Brain pericyte (primary cell): ENCODE results near the gene CASK.
"Not testable (repeated sequence)": the region's sequence is repeated elsewhere in the genome, so short reads cannot be mapped to it uniquely, and the experiment has no call there.

Experiments
- DNase-seq: peaks from one replicate; pipeline ENCODE4 v3.0.0-alpha.2; 2012; ENCODE audit warnings: low read depth, low spot score

The CASK gene

GRCh38 chrX:41516456-41516855 is 406.9 kb downstream of the CASK start:
- DNase-seq: no peak

GRCh38 chrX:41515376-41515775 is 408.0 kb downstream of the CASK start:
- DNase-seq: no peak

GRCh38 chrX:41514179-41514578 is 409.2 kb downstream of the CASK start:
- no peak for DNase-seq

- DNase-seq: not testable (repeated sequence)
Measured at GRCh38 chrX:41512853-41513252, 410.5 kb downstream of the CASK start.

- no peak for DNase-seq
Measured at GRCh38 chrX:41512394-41512793, 411.0 kb downstream of the CASK start.

- no peak for DNase-seq
Measured at GRCh38 chrX:41507919-41508318, 415.4 kb downstream of the CASK start.

- no peak for DNase-seq
Measured at GRCh38 chrX:41502004-41502403, 421.4 kb downstream of the CASK start.

- no peak for DNase-seq
Measured at GRCh38 chrX:41499984-41500383, 423.4 kb downstream of the CASK start.

GRCh38 chrX:41499195-41499594 is 424.2 kb downstream of the CASK start:
- no peak for DNase-seq

GRCh38 chrX:41491267-41492004 is 431.9 kb downstream of the CASK start:
- DNase-seq: no peak

- DNase-seq: no peak
Measured at GRCh38 chrX:41490446-41490845, 432.9 kb downstream of the CASK start.

- no peak for DNase-seq
Measured at GRCh38 chrX:41482154-41482850, 441.1 kb downstream of the CASK start.

GRCh38 chrX:41481264-41482109 is 441.9 kb downstream of the CASK start:
- DNase-seq: no peak

GRCh38 chrX:41480508-41481260 is 442.7 kb downstream of the CASK start:
- DNase-seq: no peak

GRCh38 chrX:41478381-41478911 is 444.9 kb downstream of the CASK start:
- no peak for DNase-seq

- no peak for DNase-seq
Measured at GRCh38 chrX:41475591-41476241, 447.6 kb downstream of the CASK start.

- DNase-seq: no peak
Measured at GRCh38 chrX:41475191-41475590, 448.2 kb downstream of the CASK start.

GRCh38 chrX:41474726-41475100 is 448.6 kb downstream of the CASK start:
- DNase-seq: no peak

GRCh38 chrX:41473936-41474725 is 449.2 kb downstream of the CASK start:
- no peak for DNase-seq

GRCh38 chrX:41472231-41472815 is 451.0 kb downstream of the CASK start:
- no peak for DNase-seq
